Suprapubic skin (tissue), 4 donors: Measurements from ENCODE around the gene FOXN1. TPM values are rescaled to one million over a fixed set of nuclear protein-coding genes. Genes with fewer than 3 reads are reported as not detected.
"Not testable (repeated sequence)": the region's sequence is repeated elsewhere in the genome, so short reads cannot be mapped to it uniquely, and the experiment has no call there.

Experiments used
- DNase-seq, 2 donors: peaks; one replicate each; pipeline ENCODE4 v3.0.0-alpha.2; 2019; ENCODE audit warnings: low spot score in 2 of 2
- H3K27ac ChIP-seq: fragments of 200-600 bp; sonication (generic); one replicate; pipeline ENCODE4 v1.5.1; 2019
- H3K27me3 ChIP-seq: fragments of 200-600 bp; sonication (generic); one replicate; pipeline ENCODE4 v1.5.1; 2019
- H3K36me3 ChIP-seq: fragments of 200-600 bp; sonication (generic); one replicate; pipeline ENCODE4 v1.5.1; 2019
- H3K4me1 ChIP-seq: fragments of 200-600 bp; sonication (generic); one replicate; pipeline ENCODE4 v1.5.1; 2019
- H3K4me3 ChIP-seq: fragments of 200-600 bp; sonication (generic); one replicate; pipeline ENCODE4 v1.5.1; 2019; ENCODE audit warnings: mild to moderate bottlenecking
- H3K9me3 ChIP-seq: fragments of 200-600 bp; sonication (generic); one replicate; pipeline ENCODE4 v1.5.1; 2019
- EP300 ChIP-seq: sonication (generic); formaldehyde crosslinking; IDR thresholded peaks from one replicate; pipeline ENCODE4 v1.6.1; 2017; ENCODE audit warnings: antibody characterized with exemption
- POLR2A ChIP-seq, 2 donors: fragments of 450-650 bp; IDR thresholded peaks; one replicate each; pipeline ENCODE4 v1.6.1; 2017; ENCODE audit warnings: antibody characterized with exemption in 2 of 2, mild to moderate bottlenecking in 2 of 2, moderate library complexity in 2 of 2
- POLR2AphosphoS5 ChIP-seq, 3 donors: sonication (generic); formaldehyde crosslinking; IDR thresholded peaks; one replicate each; pipeline ENCODE4 v1.6.1; 2017; ENCODE audit warnings: antibody characterized with exemption in 3 of 3
- WGBS: methylation state at CpG from one replicate; pipeline ENCODE4 v1.1.5; 2018; 5-methylcytosine and 5-hydroxymethylcytosine counted together
- total RNA-seq, 4 donors: library from RNA; depleted of rRNA; stranded (reverse); fragments of >200 nt; gene quantifications; one replicate each; pipeline ENCODE4 v1.1.0, GENCODE V29; 2016
- TF ChIP-seq, protein P1 (sequence below), 2 donors: fragments of 200-600 bp in 1 of 2; fragments of 450-650 bp in 1 of 2; sonication (generic) in 1 of 2; IDR thresholded peaks; one replicate each; pipeline ENCODE4 v1.5.1; 2016 to 2019; ENCODE audit warnings: antibody characterized with exemption in 2 of 2, mild to moderate bottlenecking in 1 of 2, moderate library complexity in 1 of 2

The FOXN1 gene
- total RNA-seq, 4 donors from 2014 or later: 37.4 to 48.3 (median 38.3) TPM

DNA sequence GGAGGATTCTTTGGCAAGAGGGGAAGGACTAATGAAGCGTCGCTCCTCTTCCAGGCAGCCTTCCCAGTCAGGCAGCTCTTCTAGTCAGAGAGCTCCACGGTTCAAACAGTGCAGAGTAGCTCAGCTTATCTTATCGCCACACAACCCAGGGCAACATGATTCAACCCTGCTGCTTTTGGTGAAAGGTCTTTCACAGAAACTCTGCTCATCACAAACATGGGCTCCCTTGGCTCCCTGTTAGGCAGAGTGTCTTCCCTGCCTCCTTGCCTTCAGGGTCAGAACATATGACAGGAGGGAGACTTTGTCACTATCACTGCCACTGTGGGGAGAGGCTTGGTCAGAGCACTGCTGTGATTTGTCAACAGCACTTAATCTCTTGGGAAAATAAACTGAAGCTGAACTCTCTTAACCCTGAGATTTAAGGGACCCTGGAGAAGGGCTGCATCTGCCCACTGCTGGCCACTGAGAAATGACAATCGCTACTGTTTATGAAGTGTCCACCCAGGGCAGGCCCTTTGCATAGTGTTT, 39.6 kb upstream of the FOXN1 start:
- Histone ChIP-seq H3K9me3 (no peaks in the 10 kb centered on the region), H3K4me1 (peaks cover 4% of the 10 kb centered on the region), H3K27me3 (peaks cover 6% of the 10 kb centered on the region), H3K4me3 (no peak overlapping the region), H3K27ac (no peak overlapping the region), H3K36me3 (no peaks in the 10 kb centered on the region)
- peak in 1 of 2 donors; percentile 18 for DNase-seq
- TF ChIP-seq POLR2A (IDR thresholded peaks at IDR 0.05) (no peak), POLR2AphosphoS5 (IDR thresholded peaks at IDR 0.05) (no peak)
- 80% methylated on average over 1 of the region's 5 CpGs for WGBS

DNA sequence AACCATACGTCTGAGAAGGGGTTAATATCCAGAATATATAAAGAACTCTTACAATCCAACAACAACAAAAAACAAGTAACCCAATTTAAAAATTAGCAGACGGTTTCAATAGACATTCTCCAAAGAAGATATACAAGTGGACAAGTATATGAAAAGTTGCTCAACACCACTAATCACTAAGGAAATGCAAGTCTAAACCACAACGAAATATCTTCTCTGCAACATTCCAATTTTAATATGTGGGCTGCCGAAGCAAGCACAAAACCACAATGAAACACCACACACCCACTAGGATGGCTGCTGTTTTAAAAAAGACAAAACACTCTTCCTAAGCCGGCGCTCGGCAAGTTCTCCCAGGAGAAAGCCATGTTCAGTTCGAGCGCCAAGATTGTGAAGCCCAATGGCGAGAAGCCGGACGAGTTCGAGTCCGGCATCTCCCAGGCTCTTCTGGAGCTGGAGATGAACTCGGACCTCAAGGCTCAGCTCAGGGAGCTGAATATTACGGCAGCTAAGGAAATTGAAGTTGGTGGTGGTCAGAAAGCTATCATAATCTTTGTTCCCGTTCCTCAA, 38.6 kb upstream of the FOXN1 start:
- WGBS: 74% methylated on average over 17 of the region's 17 CpGs
- no peak overlapping the region for H3K27ac ChIP-seq

DNA sequence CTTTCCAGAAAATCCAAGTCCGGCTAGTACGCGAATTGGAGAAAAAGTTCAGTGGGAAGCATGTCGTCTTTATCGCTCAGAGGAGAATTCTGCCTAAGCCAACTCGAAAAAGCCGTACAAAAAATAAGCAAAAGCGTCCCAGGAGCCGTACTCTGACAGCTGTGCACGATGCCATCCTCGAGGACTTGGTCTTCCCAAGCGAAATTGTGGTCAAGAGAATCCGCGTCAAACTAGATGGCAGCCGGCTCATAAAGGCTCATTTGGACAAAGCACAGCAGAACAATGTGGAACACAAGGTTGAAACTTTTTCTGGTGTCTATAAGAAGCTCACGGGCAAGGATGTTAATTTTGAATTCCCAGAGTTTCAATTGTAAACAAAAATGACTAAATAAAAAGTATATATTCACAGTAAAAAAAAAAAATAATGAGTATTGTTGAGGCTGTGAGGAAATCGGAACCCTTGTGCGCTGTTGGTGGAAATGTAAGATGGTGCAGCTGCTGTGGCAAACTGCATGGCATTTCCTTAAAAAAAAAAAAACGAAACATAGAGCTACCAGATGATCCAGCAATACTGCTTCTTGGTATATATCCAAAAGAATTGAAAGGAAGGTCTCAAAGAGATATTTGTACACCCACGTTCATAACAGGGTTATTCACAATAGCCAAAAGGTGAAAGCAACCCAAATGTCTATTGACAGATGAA, 38.0 kb upstream of the FOXN1 start:
- DNase-seq: peak in 1 of 2 donors; percentile 37
- not testable (repeated sequence) for H3K4me1 ChIP-seq, H3K4me3 ChIP-seq, H3K9me3 ChIP-seq, H3K36me3 ChIP-seq, H3K27ac ChIP-seq, H3K27me3 ChIP-seq
- WGBS: 82% methylated on average over 20 of the region's 20 CpGs

More for the DNA sequence above, 38.6 kb upstream of the FOXN1 start:
- no peak for TF ChIP-seq EP300
- TF ChIP-seq POLR2AphosphoS5 (IDR thresholded peaks at IDR 0.05): no peak
- TF ChIP-seq, protein P1, sequence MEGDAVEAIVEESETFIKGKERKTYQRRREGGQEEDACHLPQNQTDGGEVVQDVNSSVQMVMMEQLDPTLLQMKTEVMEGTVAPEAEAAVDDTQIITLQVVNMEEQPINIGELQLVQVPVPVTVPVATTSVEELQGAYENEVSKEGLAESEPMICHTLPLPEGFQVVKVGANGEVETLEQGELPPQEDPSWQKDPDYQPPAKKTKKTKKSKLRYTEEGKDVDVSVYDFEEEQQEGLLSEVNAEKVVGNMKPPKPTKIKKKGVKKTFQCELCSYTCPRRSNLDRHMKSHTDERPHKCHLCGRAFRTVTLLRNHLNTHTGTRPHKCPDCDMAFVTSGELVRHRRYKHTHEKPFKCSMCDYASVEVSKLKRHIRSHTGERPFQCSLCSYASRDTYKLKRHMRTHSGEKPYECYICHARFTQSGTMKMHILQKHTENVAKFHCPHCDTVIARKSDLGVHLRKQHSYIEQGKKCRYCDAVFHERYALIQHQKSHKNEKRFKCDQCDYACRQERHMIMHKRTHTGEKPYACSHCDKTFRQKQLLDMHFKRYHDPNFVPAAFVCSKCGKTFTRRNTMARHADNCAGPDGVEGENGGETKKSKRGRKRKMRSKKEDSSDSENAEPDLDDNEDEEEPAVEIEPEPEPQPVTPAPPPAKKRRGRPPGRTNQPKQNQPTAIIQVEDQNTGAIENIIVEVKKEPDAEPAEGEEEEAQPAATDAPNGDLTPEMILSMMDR (IDR thresholded peaks at IDR 0.05): no peak
- TF ChIP-seq POLR2A (IDR thresholded peaks at IDR 0.05): no peak
- peaks cover 4% of the 10 kb centered on the region for H3K4me1 ChIP-seq
- no peaks in the 10 kb centered on the region for H3K9me3 ChIP-seq
- peaks cover 6% of the 10 kb centered on the region for H3K27me3 ChIP-seq
- DNase-seq: peak in 1 of 2 donors; percentile 37
- H3K36me3 ChIP-seq: no peaks in the 10 kb centered on the region
- no peak overlapping the region for H3K4me3 ChIP-seq

DNA sequence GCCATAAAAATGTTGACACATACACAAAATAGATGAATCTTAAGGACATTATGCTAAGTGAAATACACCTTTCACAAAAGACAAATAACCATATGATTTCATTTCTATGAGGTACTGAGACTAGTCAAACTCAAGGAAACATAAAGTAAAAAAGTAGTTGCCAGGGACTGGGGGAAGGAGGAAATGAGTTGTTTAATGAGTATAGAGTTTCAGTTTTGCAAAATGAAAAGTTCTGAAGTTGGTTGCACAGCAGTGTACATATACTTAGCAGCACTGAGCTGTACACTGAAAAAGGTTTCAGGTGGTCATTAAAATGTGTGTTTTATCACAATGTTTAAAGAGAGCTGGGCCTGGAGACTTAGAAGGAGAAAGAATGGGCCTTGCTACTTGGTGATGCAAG, 37.4 kb upstream of the FOXN1 start:
- no peak for TF ChIP-seq POLR2AphosphoS5 (IDR thresholded peaks at IDR 0.05)
- TF ChIP-seq, protein P1 (IDR thresholded peaks at IDR 0.05): no peak
- TF ChIP-seq EP300: no peak
- TF ChIP-seq POLR2A (IDR thresholded peaks at IDR 0.05): no peak
- peaks cover 4% of the 10 kb centered on the region for H3K4me1 ChIP-seq
- no peaks in the 10 kb centered on the region for H3K36me3 ChIP-seq
- no peak overlapping the region for H3K4me3 ChIP-seq
- H3K27me3 ChIP-seq: peaks cover 6% of the 10 kb centered on the region
- no peak overlapping the region for H3K27ac ChIP-seq
- no peaks in the 10 kb centered on the region for H3K9me3 ChIP-seq
- no peak for DNase-seq

DNA sequence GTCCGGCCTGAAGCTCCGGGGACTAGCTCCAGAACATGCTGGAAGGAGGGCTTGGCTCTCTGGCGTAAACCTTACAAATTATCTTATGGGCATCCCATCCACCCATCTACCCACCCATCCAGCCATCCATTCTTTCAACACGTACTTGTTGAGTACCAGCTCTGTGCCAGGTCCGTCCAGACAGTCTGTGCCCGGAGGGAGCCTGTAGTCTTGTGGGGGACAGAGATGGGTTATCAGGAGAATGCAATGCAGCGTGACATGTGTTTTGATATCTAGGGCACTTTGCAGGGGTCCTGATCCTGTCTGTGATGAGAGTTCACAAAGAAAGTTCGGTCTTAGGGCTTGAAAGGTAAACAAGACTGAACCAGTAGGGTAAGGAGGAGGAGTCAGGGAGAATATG, 36.8 kb upstream of the FOXN1 start:
- Histone ChIP-seq H3K4me3 (no peak overlapping the region), H3K27ac (no peak overlapping the region), H3K36me3 (no peaks in the 10 kb centered on the region), H3K27me3 (peaks cover 6% of the 10 kb centered on the region), H3K4me1 (peaks cover 4% of the 10 kb centered on the region), H3K9me3 (no peaks in the 10 kb centered on the region)
- TF ChIP-seq, protein P1 (IDR thresholded peaks at IDR 0.05): no peak
- TF ChIP-seq EP300 (no peak), POLR2A (IDR thresholded peaks at IDR 0.05) (no peak), POLR2AphosphoS5 (IDR thresholded peaks at IDR 0.05) (no peak)
- peak in 1 of 2 donors; percentile 44 for DNase-seq
- 76% methylated on average over 8 of the region's 8 CpGs for WGBS

DNA sequence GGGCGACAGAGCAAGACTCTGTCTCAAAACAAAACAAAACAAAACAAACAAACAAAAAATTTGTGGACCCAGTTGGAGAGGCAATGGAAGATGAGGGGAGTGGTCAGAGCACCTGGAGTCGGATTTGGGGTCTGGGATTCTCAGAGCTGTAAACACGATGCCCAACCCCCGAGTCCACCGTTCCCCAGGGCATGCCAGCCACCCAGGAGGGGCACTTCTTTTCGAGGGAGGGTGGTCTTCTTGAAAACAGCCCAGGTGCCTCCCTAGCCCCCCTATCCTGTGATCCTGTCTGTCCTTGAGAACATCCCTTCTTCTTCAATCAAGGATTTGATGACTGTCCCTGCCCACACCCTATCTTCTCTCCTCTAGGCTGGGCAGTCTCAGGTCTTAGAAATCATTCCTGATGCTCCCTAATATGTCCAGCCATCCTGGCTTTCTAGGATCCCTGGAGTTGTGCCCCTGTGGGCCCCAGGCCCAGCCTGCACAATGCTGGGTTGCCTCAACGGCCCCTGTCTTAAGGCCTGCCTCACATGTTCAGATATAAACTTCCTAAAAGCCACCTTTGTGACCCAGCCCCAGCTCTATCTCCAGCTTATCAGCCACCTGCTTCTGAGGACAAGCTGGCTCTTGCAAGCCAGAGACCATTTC, 35.8 kb upstream of the FOXN1 start:
- Histone ChIP-seq H3K27ac (peak overlapping the region; percentile 54), H3K4me1 (peaks cover 4% of the 10 kb centered on the region), H3K36me3 (no peaks in the 10 kb centered on the region), H3K9me3 (no peaks in the 10 kb centered on the region), H3K4me3 (no peak overlapping the region), H3K27me3 (peaks cover 2% of the 10 kb centered on the region)
- TF ChIP-seq POLR2AphosphoS5 (IDR thresholded peaks at IDR 0.05): no peak
- DNase-seq: peak in 1 of 2 donors; percentile 50
- WGBS: 82% methylated on average over 7 of the region's 7 CpGs
